Prostate gland (tissue), 2 donors: Measurements from ENCODE around the gene RBM20.

Experiments
- POLR2A ChIP-seq: fragments of 450-650 bp; IDR thresholded peaks from one replicate; pipeline ENCODE4 v1.6.1; 2016; ENCODE audit warnings: antibody characterized with exemption, mild to moderate bottlenecking
- POLR2AphosphoS5 ChIP-seq: sonication (generic); formaldehyde crosslinking; IDR thresholded peaks from one replicate; pipeline ENCODE4 v1.6.1; 2017; ENCODE audit warnings: antibody characterized with exemption
- TF ChIP-seq, protein P1 (sequence below), 4 experiments: fragments of 200-600 bp in 2 of 4; fragments of 450-650 bp in 2 of 4; sonication (generic) in 2 of 4; IDR thresholded peaks; 1 replicate in 3 of 4; 2 replicates in 1 of 4; pipeline ENCODE4 v1.5.1; 2016 to 2019; ENCODE audit warnings: antibody characterized with exemption in 4 of 4, mild to moderate bottlenecking in 2 of 4, moderate library complexity in 2 of 4

DNA sequence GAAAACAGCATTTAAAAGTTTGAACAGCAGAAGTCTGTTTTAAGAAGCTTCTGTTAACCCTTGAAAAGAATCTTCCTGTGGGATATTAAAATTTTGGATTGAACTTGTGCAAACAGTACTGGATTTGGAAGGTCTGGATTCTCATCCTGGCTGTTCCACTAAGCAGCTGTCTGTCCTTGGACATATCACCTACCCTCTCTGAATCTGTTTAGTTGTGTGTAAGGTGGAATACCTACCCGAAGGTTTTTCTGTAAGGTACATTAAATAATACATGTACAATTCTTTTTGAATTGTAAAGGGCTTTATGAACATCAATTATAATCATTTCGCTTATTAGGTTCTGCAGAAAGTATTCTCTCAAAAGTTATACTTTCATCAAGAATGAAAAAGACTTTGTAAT lies 229.8 kb downstream of the RBM20 start:
- TF ChIP-seq, protein P1, sequence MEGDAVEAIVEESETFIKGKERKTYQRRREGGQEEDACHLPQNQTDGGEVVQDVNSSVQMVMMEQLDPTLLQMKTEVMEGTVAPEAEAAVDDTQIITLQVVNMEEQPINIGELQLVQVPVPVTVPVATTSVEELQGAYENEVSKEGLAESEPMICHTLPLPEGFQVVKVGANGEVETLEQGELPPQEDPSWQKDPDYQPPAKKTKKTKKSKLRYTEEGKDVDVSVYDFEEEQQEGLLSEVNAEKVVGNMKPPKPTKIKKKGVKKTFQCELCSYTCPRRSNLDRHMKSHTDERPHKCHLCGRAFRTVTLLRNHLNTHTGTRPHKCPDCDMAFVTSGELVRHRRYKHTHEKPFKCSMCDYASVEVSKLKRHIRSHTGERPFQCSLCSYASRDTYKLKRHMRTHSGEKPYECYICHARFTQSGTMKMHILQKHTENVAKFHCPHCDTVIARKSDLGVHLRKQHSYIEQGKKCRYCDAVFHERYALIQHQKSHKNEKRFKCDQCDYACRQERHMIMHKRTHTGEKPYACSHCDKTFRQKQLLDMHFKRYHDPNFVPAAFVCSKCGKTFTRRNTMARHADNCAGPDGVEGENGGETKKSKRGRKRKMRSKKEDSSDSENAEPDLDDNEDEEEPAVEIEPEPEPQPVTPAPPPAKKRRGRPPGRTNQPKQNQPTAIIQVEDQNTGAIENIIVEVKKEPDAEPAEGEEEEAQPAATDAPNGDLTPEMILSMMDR (IDR thresholded peaks at IDR 0.05), result no peak
- TF ChIP-seq POLR2AphosphoS5 (no peak), POLR2A (no peak)
